MM.1S (cell line): ENCODE measurements around the gene CAB39.

Experiments used
- DNase-seq: peaks from one replicate; pipeline ENCODE4 v3.0.0-alpha.2; 2015
- H2AFZ ChIP-seq: fragments of 300-600 bp; sonication (generic); 2 replicates; pipeline ENCODE4 v1.6.0; 2016; ENCODE audit warnings: antibody characterized with exemption, low read length
- H3F3A ChIP-seq: fragments of 300-600 bp; sonication (generic); 2 replicates; pipeline ENCODE4 v1.6.1; 2016; ENCODE audit warnings: mild to moderate bottlenecking, antibody characterized with exemption, low read length, moderate library complexity, mixed read lengths; ENCODE audit not compliant: insufficient read depth
- H3K27ac ChIP-seq: fragments of 300-600 bp; sonication (generic); 2 replicates; pipeline ENCODE4 v1.5.1; 2016; ENCODE audit warnings: mild to moderate bottlenecking, low read length
- H3K27me3 ChIP-seq: fragments of 300-600 bp; sonication (generic); replicated peaks from 2 replicates; pipeline ENCODE4 v1.6.0; 2016; ENCODE audit warnings: low read length; ENCODE audit not compliant: insufficient read depth
- H3K36me3 ChIP-seq: fragments of 300-600 bp; sonication (generic); replicated peaks from 2 replicates; pipeline ENCODE4 v1.6.1; 2016; ENCODE audit warnings: mild to moderate bottlenecking, low read length, mixed read lengths; ENCODE audit not compliant: insufficient read depth
- H3K4me1 ChIP-seq: fragments of 300-600 bp; sonication (generic); 2 replicates; pipeline ENCODE4 v1.6.1; 2016; ENCODE audit warnings: low read length, mixed read lengths
- H3K4me2 ChIP-seq: fragments of 300-600 bp; sonication (generic); 2 replicates; pipeline ENCODE4 v1.6.0; 2016; ENCODE audit warnings: low read depth, low read length
- H3K4me3 ChIP-seq: fragments of 300-600 bp; sonication (generic); 2 replicates; pipeline ENCODE4 v1.5.1; 2016; ENCODE audit warnings: low read length, mixed read lengths
- H3K79me2 ChIP-seq: fragments of 300-600 bp; sonication (generic); 2 replicates; pipeline ENCODE4 v1.6.1; 2016; ENCODE audit warnings: mixed run types, low read length, mixed read lengths
- H3K9ac ChIP-seq: fragments of 300-600 bp; sonication (generic); 2 replicates; pipeline ENCODE4 v1.6.1; 2016; ENCODE audit warnings: low read length, mixed read lengths
- H3K9me2 ChIP-seq: fragments of 300-600 bp; sonication (generic); replicated peaks from 2 replicates; pipeline ENCODE4 v1.6.1; 2016; ENCODE audit warnings: mild to moderate bottlenecking, low read length, mixed read lengths; ENCODE audit not compliant: insufficient read depth
- H3K9me3 ChIP-seq: fragments of 300-600 bp; sonication (generic); replicated peaks from 2 replicates; pipeline ENCODE4 v1.6.1; 2016; ENCODE audit warnings: mild to moderate bottlenecking, low read length, mixed read lengths; ENCODE audit not compliant: insufficient read depth
- H4K20me1 ChIP-seq: fragments of 300-600 bp; sonication (generic); 2 replicates; pipeline ENCODE4 v1.6.1; 2016; ENCODE audit warnings: mild to moderate bottlenecking, low read length, moderate library complexity, mixed read lengths; ENCODE audit not compliant: insufficient read depth
- EZH2 ChIP-seq: fragments of 300-600 bp; sonication (generic); optimal IDR thresholded peaks from 2 replicates; pipeline ENCODE3; 2017; ENCODE audit warnings: low read depth, mild to moderate bottlenecking, antibody characterized with exemption, low read length, mixed read lengths
- EZH2phosphoT487 ChIP-seq: fragments of 300-600 bp; sonication (generic); IDR thresholded peaks from 2 replicates; pipeline ENCODE4 v1.6.1; 2018; ENCODE audit warnings: antibody characterized with exemption, low read length
- TF ChIP-seq, protein P1 (sequence below): fragments of 300-600 bp; sonication (generic); IDR thresholded peaks from 2 replicates; pipeline ENCODE4 v1.5.1; 2016; ENCODE audit warnings: antibody characterized with exemption, low read length, mixed read lengths

Gene CAB39

GRCh38 chr2:230781130-230781797, 68.6 kb downstream of the CAB39 start:
- H3F3A ChIP-seq = no peaks in the 10 kb centered on the region
- H3K36me3 ChIP-seq = no peaks in the 10 kb centered on the region
- peak; percentile 40 for DNase-seq
- H3K4me1 ChIP-seq = 0 out of 2 replicates have a peak, but pooled peaks cover 5% of the 10 kb centered on the region
- no peak overlapping the region for H3K9ac ChIP-seq
- H3K9me2 ChIP-seq = no peaks in the 10 kb centered on the region
- H2AFZ ChIP-seq = no peak overlapping the region
- no peaks in the 10 kb centered on the region for H4K20me1 ChIP-seq
- no peak overlapping the region for H3K4me3 ChIP-seq
- TF ChIP-seq, protein P1, sequence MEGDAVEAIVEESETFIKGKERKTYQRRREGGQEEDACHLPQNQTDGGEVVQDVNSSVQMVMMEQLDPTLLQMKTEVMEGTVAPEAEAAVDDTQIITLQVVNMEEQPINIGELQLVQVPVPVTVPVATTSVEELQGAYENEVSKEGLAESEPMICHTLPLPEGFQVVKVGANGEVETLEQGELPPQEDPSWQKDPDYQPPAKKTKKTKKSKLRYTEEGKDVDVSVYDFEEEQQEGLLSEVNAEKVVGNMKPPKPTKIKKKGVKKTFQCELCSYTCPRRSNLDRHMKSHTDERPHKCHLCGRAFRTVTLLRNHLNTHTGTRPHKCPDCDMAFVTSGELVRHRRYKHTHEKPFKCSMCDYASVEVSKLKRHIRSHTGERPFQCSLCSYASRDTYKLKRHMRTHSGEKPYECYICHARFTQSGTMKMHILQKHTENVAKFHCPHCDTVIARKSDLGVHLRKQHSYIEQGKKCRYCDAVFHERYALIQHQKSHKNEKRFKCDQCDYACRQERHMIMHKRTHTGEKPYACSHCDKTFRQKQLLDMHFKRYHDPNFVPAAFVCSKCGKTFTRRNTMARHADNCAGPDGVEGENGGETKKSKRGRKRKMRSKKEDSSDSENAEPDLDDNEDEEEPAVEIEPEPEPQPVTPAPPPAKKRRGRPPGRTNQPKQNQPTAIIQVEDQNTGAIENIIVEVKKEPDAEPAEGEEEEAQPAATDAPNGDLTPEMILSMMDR = no peak
- TF ChIP-seq EZH2phosphoT487 (no peak), EZH2 (no peak)
- no peaks in the 10 kb centered on the region for H3K27me3 ChIP-seq
- H3K9me3 ChIP-seq = no peaks in the 10 kb centered on the region
- no peak overlapping the region for H3K4me2 ChIP-seq
- H3K79me2 ChIP-seq = peaks cover 59% of the 10 kb centered on the region
- H3K27ac ChIP-seq = no peak overlapping the region

DNA sequence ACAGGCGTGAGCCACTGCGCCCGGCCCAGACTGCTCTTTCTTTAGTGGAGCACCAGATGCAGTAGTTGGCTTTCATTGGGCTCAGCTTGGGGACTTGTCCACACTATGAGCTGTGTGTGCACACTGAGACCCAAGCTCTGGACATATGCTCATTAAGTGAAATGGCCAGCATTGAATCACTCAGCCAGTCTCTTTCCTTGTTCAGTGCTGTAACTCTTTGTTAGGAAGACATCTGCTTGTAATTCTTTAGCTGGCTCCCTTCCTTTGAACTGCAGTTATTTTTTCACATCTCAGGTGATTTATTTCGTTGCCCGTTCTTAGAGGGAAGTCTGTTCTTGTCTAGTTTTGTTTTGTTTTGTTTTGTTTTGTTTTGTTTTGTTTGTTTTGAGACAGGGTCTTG, 70.5 kb downstream of the CAB39 start:
- no peak for DNase-seq
- Histone ChIP-seq H3K9me3 (no peaks in the 10 kb centered on the region), H4K20me1 (no peaks in the 10 kb centered on the region), H3K4me2 (no peak overlapping the region), H3F3A (no peaks in the 10 kb centered on the region), H2AFZ (no peak overlapping the region), H3K79me2 (peaks cover 65% of the 10 kb centered on the region), H3K27ac (no peak overlapping the region), H3K27me3 (no peaks in the 10 kb centered on the region), H3K4me1 (0 out of 2 replicates have a peak, but pooled peaks cover 5% of the 10 kb centered on the region), H3K4me3 (no peak overlapping the region), H3K36me3 (peaks cover 3% of the 10 kb centered on the region; the same call in 1 of the 2 replicates), H3K9me2 (no peaks in the 10 kb centered on the region), H3K9ac (no peak overlapping the region)
- no peak for TF ChIP-seq EZH2
- TF ChIP-seq, protein P1 = no peak
- TF ChIP-seq EZH2phosphoT487 = no peak

DNA sequence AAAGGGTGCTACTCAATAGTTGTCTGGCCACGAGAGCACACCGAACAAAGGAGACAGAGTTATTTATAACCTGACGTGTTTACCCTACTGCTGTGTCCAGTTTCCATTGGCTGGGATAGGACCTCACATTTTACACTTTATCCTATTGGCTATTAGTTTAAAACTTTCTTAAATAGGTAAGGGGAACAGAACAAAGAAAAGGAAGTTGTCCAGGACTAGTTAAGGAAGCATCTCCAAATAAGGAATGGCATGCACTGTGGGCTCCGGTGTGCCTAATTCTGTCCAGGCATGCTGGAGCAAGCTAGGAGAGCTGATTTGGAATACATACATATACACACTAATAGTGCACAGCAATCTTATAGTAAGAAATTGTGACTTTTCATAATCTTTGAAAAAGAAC, 72.2 kb downstream of the CAB39 start:
- peaks cover 65% of the 10 kb centered on the region for H3K79me2 ChIP-seq
- 0 out of 2 replicates have a peak, but pooled peaks cover 5% of the 10 kb centered on the region for H3K4me1 ChIP-seq
- peaks cover 3% of the 10 kb centered on the region; the same call in 1 of the 2 replicates for H3K36me3 ChIP-seq
- no peaks in the 10 kb centered on the region for H4K20me1 ChIP-seq
- H3F3A ChIP-seq = no peaks in the 10 kb centered on the region
- TF ChIP-seq, protein P1 = no peak
- TF ChIP-seq EZH2phosphoT487 (no peak), EZH2 (no peak)
- DNase-seq = no peak
- no peak overlapping the region for H3K9ac ChIP-seq
- H3K4me3 ChIP-seq = no peak overlapping the region
- H3K9me3 ChIP-seq = no peaks in the 10 kb centered on the region
- H3K27me3 ChIP-seq = no peaks in the 10 kb centered on the region
- no peak overlapping the region for H3K27ac ChIP-seq
- H2AFZ ChIP-seq = no peak overlapping the region
- no peak overlapping the region for H3K4me2 ChIP-seq
- H3K9me2 ChIP-seq = no peaks in the 10 kb centered on the region
